ENCODE measurements around the gene TRAF5. TPM values are rescaled to one million over a fixed set of nuclear protein-coding genes. Genes with fewer than 3 reads are reported as not detected.

The TRAF5 gene
- polyA plus RNA-seq, 2 of the 4 experiments (the other 2 are of a cell fraction): 8.2 to 14.6 TPM

- peak overlapping the region; percentile 87 to 95 for H3K27ac ChIP-seq
- 39% methylated on average over 15 of the region's 16 CpGs for WGBS (ENCODE audit: missing lambda C conversion rate)
- DNase-seq (ENCODE audit: low read depth in 1 of 2, low spot score in 1 of 2): peak in 1 of 2 experiments; percentile 13
- POLR2A ChIA-PET: interaction anchor here (0.9 kb wide), 1 partner anchor 55 kb away, joined by 3 read pairs; no protein-coding TSS in a partner anchor
- H3K4me2 ChIP-seq: peak overlapping the region; percentile 91
- peaks cover 21% of the 10 kb centered on the region for H3K4me1 ChIP-seq
- H3K4me3 ChIP-seq: peak overlapping the region; percentile 85
- no peak for FAIRE-seq
- TF ChIP-seq ZC3H11A (IDR thresholded peaks at IDR 0.05) (no peak), RNF2 (IDR thresholded peaks at IDR 0.05; ENCODE audit: borderline replicate concordance, low read depth) (no peak), MAX (IDR thresholded peaks at IDR 0.05) (no peak; the same call in 1 of the 2 replicates), NPAS2 (CRISPR knock-in tag; IDR thresholded peaks at IDR 0.05; ENCODE audit: borderline replicate concordance) (no peak), CHD4 (IDR thresholded peaks at IDR 0.05; ENCODE audit: borderline replicate concordance) (no peak), TFCP2L1 (CRISPR knock-in tag; IDR thresholded peaks at IDR 0.05) (no peak), CBX8 (IDR thresholded peaks at IDR 0.05) (no peak), ELK1 (IDR thresholded peaks at IDR 0.05; ENCODE audit: low read depth, low read length) (no peak), JUN (IDR thresholded peaks at IDR 0.05) (no peak), HEYL (CRISPR knock-in tag; IDR thresholded peaks at IDR 0.05) (no peak), ZFP36 (IDR thresholded peaks at IDR 0.05; ENCODE audit: borderline replicate concordance, partially characterized antibody) (no peak), FOSB (CRISPR knock-in tag; IDR thresholded peaks at IDR 0.05) (no peak), EP300 (IDR thresholded peaks at IDR 0.05) (no peak), RARB (CRISPR knock-in tag; IDR thresholded peaks at IDR 0.05) (no peak), RCOR1 (IDR thresholded peaks at IDR 0.05; ENCODE audit: low read depth, low read length) (no peak), ESRRA (IDR thresholded peaks at IDR 0.05; ENCODE audit: borderline replicate concordance, low read length) (no peak), HMGXB4 (CRISPR knock-in tag; IDR thresholded peaks at IDR 0.05; ENCODE audit: borderline replicate concordance) (no peak)
- CTCF ChIA-PET: interaction anchor here (0.9 to 10.2 kb wide), 5 partner anchors 11 to 185 kb away, joined by 3 to 135 read pairs (median 10); no protein-coding TSS in a partner anchor
- ATAC-seq: peak; percentile 32 to 36; a peak in 5 of 6 replicates
- H3K9me3 ChIP-seq: no peaks in the 10 kb centered on the region
Observed at GRCh38 chr1:211327346-211327921, 801 bp downstream of the TRAF5 start.

GRCh38 chr1:211328084-211328694 lies 1.6 kb downstream of the TRAF5 start:
- Histone ChIP-seq H3K27ac (no peak overlapping the region), H3K4me2 (peak overlapping the region; percentile 91), H3K9me3 (no peaks in the 10 kb centered on the region), H3K4me1 (peaks cover 29% of the 10 kb centered on the region), H3K4me3 (no peak overlapping the region)
- CTCF ChIA-PET: interaction anchor here (0.6 to 10.2 kb wide), 5 partner anchors 11 to 326 kb away, joined by 3 to 135 read pairs (median 10); no protein-coding TSS in a partner anchor
- 89% methylated on average over 11 of the region's 11 CpGs for WGBS (ENCODE audit: missing lambda C conversion rate)
- ATAC-seq (no peak), DNase-seq (ENCODE audit: low read depth in 1 of 2, low spot score in 1 of 2) (no peak), FAIRE-seq (no peak)
- POLR2A ChIA-PET: interaction anchor here (0.9 kb wide), 2 partner anchors 54 kb away, joined by 3 to 5 read pairs; no protein-coding TSS in a partner anchor
- TF ChIP-seq ESRRA (IDR thresholded peaks at IDR 0.05; ENCODE audit: borderline replicate concordance, low read length): no peak
- TF ChIP-seq KDM1A (IDR thresholded peaks at IDR 0.05; ENCODE audit: low read depth): no peak
